Globus pallidus (tissue), 1 donor: ENCODE measurements around the gene RALGDS.
"Not testable (repeated sequence)": the region's sequence is repeated elsewhere in the genome, so short reads cannot be mapped to it uniquely, and the experiment has no call there.

ENCODE experiments used
- DNase-seq: peaks from one replicate; pipeline ENCODE4 v3.0.0-alpha.2; 2015; ENCODE audit warnings: low spot score

RALGDS gene

GRCh38 chr9:133067006-133067405, 54.0 kb downstream of the RALGDS start:
- DNase-seq = no peak

- no peak for DNase-seq
These were observed 54.7 kb downstream of the RALGDS start for GRCh38 chr9:133066181-133066983.

- DNase-seq = no peak
These were observed 56.0 kb downstream of the RALGDS start for GRCh38 chr9:133065070-133065388.

GRCh38 chr9:133064241-133065069, 56.6 kb downstream of the RALGDS start:
- DNase-seq = no peak

GRCh38 chr9:133063500-133064231, 57.4 kb downstream of the RALGDS start:
- no peak for DNase-seq

GRCh38 chr9:133063159-133063499, 57.9 kb downstream of the RALGDS start:
- DNase-seq = no peak

- DNase-seq = not testable (repeated sequence)
These were observed 58.5 kb downstream of the RALGDS start for GRCh38 chr9:133062569-133062968.

- DNase-seq = not testable (repeated sequence)
These were observed 59.3 kb downstream of the RALGDS start, which contains the start of gene CEL for GRCh38 chr9:133061764-133062145. Gene CEL (plus strand): TSS chr9:133061981. CDS start chr9:133062003, 22 bp downstream.

- DNase-seq = not testable (repeated sequence)
These were observed 59.8 kb downstream of the RALGDS start for GRCh38 chr9:133061019-133061763.

GRCh38 chr9:133060417-133060841, 60.6 kb downstream of the RALGDS start:
- no peak for DNase-seq

- DNase-seq = no peak
These were observed 61.4 kb downstream of the RALGDS start for GRCh38 chr9:133059623-133060022.

GRCh38 chr9:133058550-133059320, 62.3 kb downstream of the RALGDS start:
- no peak for DNase-seq

GRCh38 chr9:133058071-133058470, 63.0 kb downstream of the RALGDS start:
- no peak for DNase-seq

- DNase-seq = no peak
These were observed 63.5 kb downstream of the RALGDS start for GRCh38 chr9:133057553-133057952.

GRCh38 chr9:133057006-133057405, 64.0 kb downstream of the RALGDS start:
- DNase-seq = no peak

GRCh38 chr9:133056533-133056932, 64.5 kb downstream of the RALGDS start:
- DNase-seq = no peak

GRCh38 chr9:133055788-133056420, 65.1 kb downstream of the RALGDS start:
- no peak for DNase-seq

GRCh38 chr9:133054966-133055365, 66.1 kb downstream of the RALGDS start:
- no peak for DNase-seq

- DNase-seq = no peak
These were observed 66.7 kb downstream of the RALGDS start for GRCh38 chr9:133054194-133054890.

- DNase-seq = no peak
These were observed 69.0 kb downstream of the RALGDS start for GRCh38 chr9:133051966-133052539.
